IgD-negative memory B cell (primary cell): ENCODE results near the gene NCBP3. TPM values are rescaled to one million over a fixed set of nuclear protein-coding genes. Genes with fewer than 3 reads are reported as not detected.

ENCODE experiments used
- H3K27ac Mint-ChIP-seq, 3 donors: one replicate each; pipeline ENCODE4 v1.8.0; 2020 to 2022; ENCODE audit warnings: mild to moderate bottlenecking in 3 of 3, mixed read lengths in 3 of 3, moderate library complexity in 1 of 3
- H3K27me3 Mint-ChIP-seq: one replicate; pipeline ENCODE4 v1.8.0; 2021; ENCODE audit warnings: mixed read lengths
- H3K36me3 Mint-ChIP-seq: one replicate; pipeline ENCODE4 v1.8.0; 2020; ENCODE audit warnings: mild to moderate bottlenecking, mixed read lengths
- H3K4me1 Mint-ChIP-seq, 3 donors: one replicate each; pipeline ENCODE4 v1.8.0; 2020 to 2022; ENCODE audit warnings: mixed read lengths in 3 of 3, mild to moderate bottlenecking in 1 of 3
- H3K4me3 Mint-ChIP-seq, 4 donors: one replicate each; pipeline ENCODE4 v1.8.0; 2020 to 2022; ENCODE audit warnings: mild to moderate bottlenecking in 4 of 4, mixed read lengths in 4 of 4, moderate library complexity in 3 of 4
- H3K9me3 Mint-ChIP-seq, 3 donors: one replicate each; pipeline ENCODE4 v1.8.0; 2020 to 2021; ENCODE audit warnings: mixed read lengths in 3 of 3, mild to moderate bottlenecking in 1 of 3
- polyA plus RNA-seq: library from polyadenylated mRNA; unstranded; fragments of 300-500 nt; fragmentation: Illumina TruSeq; gene quantifications from one replicate; pipeline ENCODE4 v1.2.3, GENCODE V29; 2021

NCBP3 gene
- polyA plus RNA-seq, 1 donor from 2014 or later: 12.5 TPM

GRCh38 chr17:3761918-3762380, 84.1 kb downstream of the NCBP3 start:
- Mint-ChIP-seq H3K36me3 (peaks cover 2% of the 10 kb centered on the region), H3K27ac (no peak overlapping the region), H3K27me3 (no peaks in the 10 kb centered on the region), H3K9me3 (peaks cover 0 to 4% (median 0%) of the 10 kb centered on the region in 3 donors), H3K4me1 (peaks cover 7 to 16% (median 13%) of the 10 kb centered on the region in 3 donors), H3K4me3 (no peak overlapping the region)

GRCh38 chr17:3761036-3761917, 84.8 kb downstream of the NCBP3 start:
- H3K27me3 Mint-ChIP-seq: no peaks in the 10 kb centered on the region
- peak overlapping the region in 1 of 4 donors; percentile 18 for H3K4me3 Mint-ChIP-seq
- peaks cover 7 to 14% (median 11%) of the 10 kb centered on the region in 3 donors for H3K4me1 Mint-ChIP-seq
- H3K9me3 Mint-ChIP-seq: peaks cover 0 to 4% (median 0%) of the 10 kb centered on the region in 3 donors
- no peak overlapping the region for H3K27ac Mint-ChIP-seq
- peaks cover 2% of the 10 kb centered on the region for H3K36me3 Mint-ChIP-seq

- H3K9me3 Mint-ChIP-seq: peaks cover 0 to 4% (median 0%) of the 10 kb centered on the region in 3 donors
- H3K27me3 Mint-ChIP-seq: no peaks in the 10 kb centered on the region
- peak overlapping the region in 1 of 3 donors; percentile 19 for H3K27ac Mint-ChIP-seq
- H3K4me3 Mint-ChIP-seq: peak overlapping the region in 1 of 4 donors; percentile 36
- peaks cover 0 to 8% (median 6%) of the 10 kb centered on the region in 3 donors for H3K4me1 Mint-ChIP-seq
- H3K36me3 Mint-ChIP-seq: peaks cover 2% of the 10 kb centered on the region
These were observed 86.3 kb downstream of the NCBP3 start for GRCh38 chr17:3759597-3760216.

- Mint-ChIP-seq H3K27me3 (no peaks in the 10 kb centered on the region), H3K4me3 (peak overlapping the region; percentile 40 to 68 (median 60)), H3K4me1 (peaks cover 5 to 14% (median 7%) of the 10 kb centered on the region in 3 donors), H3K9me3 (peaks cover 0 to 4% (median 0%) of the 10 kb centered on the region in 3 donors), H3K36me3 (peaks cover 2% of the 10 kb centered on the region), H3K27ac (peak overlapping the region in 2 of 3 donors; percentile 64 to 78)
These were observed 90.6 kb downstream of the NCBP3 start for GRCh38 chr17:3755335-3756030.

GRCh38 chr17:3754458-3755334, 91.3 kb downstream of the NCBP3 start:
- H3K4me1 Mint-ChIP-seq: peaks cover 5 to 15% (median 10%) of the 10 kb centered on the region in 3 donors
- H3K36me3 Mint-ChIP-seq: no peaks in the 10 kb centered on the region
- peaks cover 0 to 2% (median 0%) of the 10 kb centered on the region in 3 donors for H3K9me3 Mint-ChIP-seq
- H3K4me3 Mint-ChIP-seq: peak overlapping the region in 3 of 4 donors; percentile 40 to 70 (median 66)
- H3K27ac Mint-ChIP-seq: peak overlapping the region in 1 of 3 donors; percentile 64
- H3K27me3 Mint-ChIP-seq: no peaks in the 10 kb centered on the region

GRCh38 chr17:3754066-3754457, 92.0 kb downstream of the NCBP3 start:
- Mint-ChIP-seq H3K4me3 (no peak overlapping the region), H3K27ac (peak overlapping the region in 2 of 3 donors; percentile 18 to 31), H3K4me1 (peaks cover 5 to 15% (median 10%) of the 10 kb centered on the region in 3 donors), H3K9me3 (no peaks in the 10 kb centered on the region), H3K36me3 (no peaks in the 10 kb centered on the region), H3K27me3 (no peaks in the 10 kb centered on the region)

- H3K4me3 Mint-ChIP-seq: no peak overlapping the region
- H3K27me3 Mint-ChIP-seq: no peaks in the 10 kb centered on the region
- H3K4me1 Mint-ChIP-seq: peaks cover 5 to 15% (median 10%) of the 10 kb centered on the region in 3 donors
- no peaks in the 10 kb centered on the region for H3K36me3 Mint-ChIP-seq
- no peaks in the 10 kb centered on the region for H3K9me3 Mint-ChIP-seq
- peak overlapping the region in 2 of 3 donors; percentile 23 to 31 for H3K27ac Mint-ChIP-seq
These were observed 92.4 kb downstream of the NCBP3 start for GRCh38 chr17:3753624-3754023.

Other genes with a start within 250 kb of the NCBP3 start
- 2.5 TPM for gene TRPV1, start 236.8 kb downstream of the NCBP3 start, polyA plus RNA-seq
- 7.0 TPM for gene SHPK, start 210.0 kb downstream of the NCBP3 start, polyA plus RNA-seq
- gene CTNS, start 209.5 kb downstream of the NCBP3 start, polyA plus RNA-seq: 13.0 TPM
- gene TAX1BP3, start 177.7 kb downstream of the NCBP3 start, polyA plus RNA-seq: 72.1 TPM
- gene EMC6, start 177.4 kb downstream of the NCBP3 start, polyA plus RNA-seq: 81.8 TPM
- gene P2RX5, start 150.1 kb downstream of the NCBP3 start, polyA plus RNA-seq: 764 TPM
- 0.34 TPM for gene HASPIN, start 122.3 kb downstream of the NCBP3 start, polyA plus RNA-seq
- 125 TPM for gene ITGAE, start 45.1 kb downstream of the NCBP3 start, polyA plus RNA-seq
- 0.53 TPM for gene CAMKK1, start 46.8 kb upstream of the NCBP3 start, polyA plus RNA-seq
- 2.4 TPM for gene P2RX1, start 70.2 kb upstream of the NCBP3 start, polyA plus RNA-seq
- 155 TPM for gene ATP2A3, start 118.2 kb upstream of the NCBP3 start, polyA plus RNA-seq